Measurements from ENCODE around the gene CCDC141.

The CCDC141 gene

GRCh38 chr2:178962152-178962551, 87.8 kb downstream of the CCDC141 start:
- Histone ChIP-seq H3K4me3 (ENCODE audit: low read depth in 1 of 2, low read length in 2 of 2) (no peak overlapping the region), H3K9me3 (ENCODE audit: insufficient read depth, low read length, severe bottlenecking) (no peaks in the 10 kb centered on the region), H3K27me3 (ENCODE audit: insufficient read depth, low read length, poor library complexity) (no peaks in the 10 kb centered on the region), H3K4me2 (ENCODE audit: insufficient read depth, low read length) (no peak overlapping the region), H3K79me2 (ENCODE audit: insufficient read depth, low read length) (no peaks in the 10 kb centered on the region), H3K9ac (ENCODE audit: low read depth, low read length) (no peak overlapping the region), H2AFZ (ENCODE audit: low read depth, low read length) (no peak overlapping the region), H4K20me1 (ENCODE audit: insufficient read depth, low read length) (no peaks in the 10 kb centered on the region), H3K36me3 (ENCODE audit: insufficient read depth, low read length) (no peaks in the 10 kb centered on the region), H3K27ac (ENCODE audit: low read length) (no peak overlapping the region), H3K4me1 (ENCODE audit: insufficient read depth, low read length) (no peaks in the 10 kb centered on the region)
- TF ChIP-seq EZH2 (IDR thresholded peaks at IDR 0.05; ENCODE audit: borderline replicate concordance, low read depth, low read length, severe bottlenecking) (no peak), CTCF (IDR thresholded peaks at IDR 0.05; ENCODE audit: borderline replicate concordance, extremely low read depth, low read length, poor library complexity, severe bottlenecking) (no peak)
- DNase-seq = no peak
- no peak for ATAC-seq (ENCODE audit: insufficient read depth, low read depth)

GRCh38 chr2:178954049-178954448, 95.9 kb downstream of the CCDC141 start:
- H3K4me1 ChIP-seq (ENCODE audit: insufficient read depth, low read length) = no peaks in the 10 kb centered on the region

GRCh38 chr2:178951266-178952006, 98.5 kb downstream of the CCDC141 start:
- no peak overlapping the region for H3K27ac ChIP-seq (ENCODE audit: low read length)
- no peak overlapping the region for H2AFZ ChIP-seq (ENCODE audit: low read depth, low read length)
- no peaks in the 10 kb centered on the region for H4K20me1 ChIP-seq (ENCODE audit: insufficient read depth, low read length)
- no peaks in the 10 kb centered on the region for H3K9me3 ChIP-seq (ENCODE audit: insufficient read depth, low read length, severe bottlenecking)
- H3K4me3 ChIP-seq (ENCODE audit: low read depth in 1 of 2, low read length in 2 of 2) = no peak overlapping the region
- DNase-seq (no peak), ATAC-seq (ENCODE audit: insufficient read depth, low read depth) (no peak)
- H3K9ac ChIP-seq (ENCODE audit: low read depth, low read length) = no peak overlapping the region
- no peaks in the 10 kb centered on the region for H3K79me2 ChIP-seq (ENCODE audit: insufficient read depth, low read length)
- no peak for TF ChIP-seq CTCF (IDR thresholded peaks at IDR 0.05; ENCODE audit: borderline replicate concordance, extremely low read depth, low read length, poor library complexity, severe bottlenecking)
- TF ChIP-seq EZH2 (IDR thresholded peaks at IDR 0.05; ENCODE audit: borderline replicate concordance, low read depth, low read length, severe bottlenecking) = no peak
- no peaks in the 10 kb centered on the region for H3K4me1 ChIP-seq (ENCODE audit: insufficient read depth, low read length)
- H3K27me3 ChIP-seq (ENCODE audit: insufficient read depth, low read length, poor library complexity) = no peaks in the 10 kb centered on the region
- H3K4me2 ChIP-seq (ENCODE audit: insufficient read depth, low read length) = no peak overlapping the region
- no peaks in the 10 kb centered on the region for H3K36me3 ChIP-seq (ENCODE audit: insufficient read depth, low read length)

More at GRCh38 chr2:178954049-178954448, 95.9 kb downstream of the CCDC141 start:
- Histone ChIP-seq H3K4me3 (ENCODE audit: low read depth in 1 of 2, low read length in 2 of 2) (no peak overlapping the region), H3K79me2 (ENCODE audit: insufficient read depth, low read length) (no peaks in the 10 kb centered on the region), H3K27ac (ENCODE audit: low read length) (no peak overlapping the region), H4K20me1 (ENCODE audit: insufficient read depth, low read length) (no peaks in the 10 kb centered on the region), H3K36me3 (ENCODE audit: insufficient read depth, low read length) (no peaks in the 10 kb centered on the region), H3K9ac (ENCODE audit: low read depth, low read length) (no peak overlapping the region), H3K4me2 (ENCODE audit: insufficient read depth, low read length) (no peak overlapping the region), H3K9me3 (ENCODE audit: insufficient read depth, low read length, severe bottlenecking) (no peaks in the 10 kb centered on the region), H3K27me3 (ENCODE audit: insufficient read depth, low read length, poor library complexity) (no peaks in the 10 kb centered on the region), H2AFZ (ENCODE audit: low read depth, low read length) (no peak overlapping the region)
- no peak for ATAC-seq (ENCODE audit: insufficient read depth, low read depth)
- DNase-seq = no peak
- TF ChIP-seq CTCF (IDR thresholded peaks at IDR 0.05; ENCODE audit: borderline replicate concordance, extremely low read depth, low read length, poor library complexity, severe bottlenecking) = no peak
- no peak for TF ChIP-seq EZH2 (IDR thresholded peaks at IDR 0.05; ENCODE audit: borderline replicate concordance, low read depth, low read length, severe bottlenecking)
